GM12891 (cell line): Measurements from ENCODE around the gene PCSK5.
"Not testable (repeated sequence)": the region's sequence is repeated elsewhere in the genome, so short reads cannot be mapped to it uniquely, and the experiment has no call there.

Experiments
- DNase-seq: peaks from one replicate; pipeline ENCODE4 v3.0.0; 2011; ENCODE audit warnings: low spot score; ENCODE audit not compliant: insufficient read length
- FAIRE-seq: peaks from 2 replicates; lab custom pipeline; 2011; peaks lifted over from hg19 to GRCh38; lab: Jason Lieb, UNC
- PAX5 ChIP-seq: IDR thresholded peaks from 2 replicates; pipeline ENCODE4 v1.6.1; 2011; ENCODE audit warnings: low read length, moderate library complexity, mild to moderate bottlenecking; ENCODE audit not compliant: insufficient read depth, severe bottlenecking
- POLR2A ChIP-seq: IDR thresholded peaks from 2 replicates; pipeline ENCODE4 v1.6.1; 2011; ENCODE audit warnings: low read depth, low read length, control low read depth
- POLR2AphosphoS5 ChIP-seq: IDR thresholded peaks from 2 replicates; pipeline ENCODE4 v1.6.1; 2011; ENCODE audit warnings: low read depth, low read length, control low read depth
- POU2F2 ChIP-seq: IDR thresholded peaks from 2 replicates; pipeline ENCODE4 v1.6.1; 2011; ENCODE audit warnings: low read depth, mild to moderate bottlenecking, control low read depth, low read length, moderate library complexity
- SPI1 ChIP-seq: IDR thresholded peaks from 2 replicates; pipeline ENCODE4 v1.6.1; 2011; ENCODE audit warnings: low read depth, low read length, control low read depth
- TAF1 ChIP-seq: IDR thresholded peaks from 2 replicates; pipeline ENCODE4 v1.6.1; 2011; ENCODE audit warnings: low read depth, low read length, control low read depth

Gene PCSK5

DNA sequence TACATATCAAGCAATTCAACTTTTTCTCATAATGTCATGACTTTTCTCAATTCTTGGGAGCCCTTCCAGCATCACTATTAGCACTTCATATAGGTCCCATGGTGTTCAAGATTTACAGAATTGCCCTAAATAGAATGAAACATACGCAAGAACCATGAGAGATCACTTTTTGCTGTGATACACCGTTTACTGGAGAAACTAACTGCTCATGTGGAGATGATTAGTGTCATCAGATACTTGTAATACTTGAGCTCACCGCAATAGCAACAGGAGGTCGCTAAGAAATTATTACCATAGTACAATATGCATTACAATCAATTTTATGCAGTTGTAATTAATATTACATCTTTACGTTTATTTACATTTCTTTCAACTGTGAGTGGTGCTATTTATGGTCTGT lies 4.8 kb upstream of the PCSK5 start:
- FAIRE-seq: no peak
- DNase-seq: no peak
- no peak for TF ChIP-seq SPI1
- TF ChIP-seq POLR2AphosphoS5: no peak
- TF ChIP-seq PAX5: no peak
- no peak for TF ChIP-seq TAF1
- no peak for TF ChIP-seq POLR2A
- TF ChIP-seq POU2F2: no peak

DNA sequence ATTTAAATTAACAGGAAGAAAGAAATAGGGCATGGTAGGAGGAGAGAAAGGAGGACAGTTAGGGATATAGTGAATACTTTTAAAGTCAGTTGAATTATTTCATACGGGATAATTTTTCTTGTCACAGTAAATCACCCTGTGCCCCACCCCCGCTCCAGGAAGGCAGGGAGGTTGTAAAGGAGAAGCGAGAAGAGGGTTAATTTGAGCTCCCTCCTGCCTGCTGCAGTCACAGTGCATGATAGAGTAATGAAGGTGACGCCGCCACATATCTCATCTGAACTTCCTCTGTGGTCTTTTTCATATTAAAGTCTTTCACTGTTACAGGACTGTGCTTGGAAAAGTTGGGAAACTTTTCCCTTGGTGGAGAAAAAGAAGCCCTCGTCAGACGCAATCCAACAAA lies 896 bp upstream of the PCSK5 start:
- no peak for TF ChIP-seq PAX5
- no peak for TF ChIP-seq TAF1
- TF ChIP-seq POLR2A: no peak
- no peak for TF ChIP-seq SPI1
- TF ChIP-seq POLR2AphosphoS5: no peak
- no peak for TF ChIP-seq POU2F2
- FAIRE-seq (no peak), DNase-seq (no peak)

DNA sequence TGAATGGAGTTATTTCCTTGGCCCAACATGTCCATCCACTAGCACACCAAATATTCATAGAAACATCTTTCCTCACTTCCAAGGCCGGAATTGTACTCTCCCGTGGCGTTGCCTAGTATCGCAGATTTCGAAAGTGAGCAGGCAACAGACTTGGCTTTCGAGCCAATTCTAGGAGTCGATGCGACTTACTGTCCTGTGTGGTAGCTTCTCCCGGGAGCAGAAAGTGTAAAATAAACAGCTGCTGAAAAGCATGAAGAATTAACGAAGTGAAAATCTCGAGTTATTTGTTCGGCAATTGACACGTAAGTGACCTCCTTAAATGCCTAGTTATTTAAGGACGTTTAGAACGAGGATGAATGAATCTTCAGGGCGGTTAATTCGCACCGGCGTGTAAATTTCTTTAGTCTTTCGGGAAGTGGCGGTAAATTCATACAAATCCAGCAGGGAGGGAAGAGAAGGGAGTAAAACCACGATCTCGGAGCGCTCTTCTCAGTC lies 449 bp upstream of the PCSK5 start:
- FAIRE-seq (no peak), DNase-seq (no peak)
- TF ChIP-seq PAX5 (no peak), SPI1 (no peak), POLR2A (no peak), POU2F2 (no peak), POLR2AphosphoS5 (no peak), TAF1 (no peak)

DNA sequence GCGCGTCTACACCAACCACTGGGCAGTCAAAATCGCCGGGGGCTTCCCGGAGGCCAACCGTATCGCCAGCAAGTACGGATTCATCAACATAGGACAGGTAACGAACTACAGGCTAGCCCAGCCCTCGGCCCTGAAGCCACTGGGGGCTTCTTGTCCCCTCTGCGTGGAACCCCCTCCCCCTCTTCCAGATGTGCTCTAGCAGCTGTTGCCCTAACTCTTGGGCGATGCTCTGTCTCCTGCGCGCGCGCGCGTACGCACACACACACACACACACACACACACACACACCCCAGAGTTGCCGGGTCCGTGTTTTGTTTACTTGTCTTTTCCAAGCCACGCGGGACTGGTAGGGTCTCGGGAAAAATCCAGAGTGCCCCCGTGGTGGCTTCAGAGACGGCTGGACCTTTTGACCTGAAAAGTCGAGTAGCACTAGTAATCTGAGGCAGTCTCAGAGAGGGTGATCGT lies 836 bp downstream of the PCSK5 start:
- TF ChIP-seq POLR2AphosphoS5 (no peak), SPI1 (no peak), TAF1 (no peak), PAX5 (no peak), POU2F2 (no peak), POLR2A (no peak)
- FAIRE-seq (no peak), DNase-seq (peak; percentile 11)

DNA sequence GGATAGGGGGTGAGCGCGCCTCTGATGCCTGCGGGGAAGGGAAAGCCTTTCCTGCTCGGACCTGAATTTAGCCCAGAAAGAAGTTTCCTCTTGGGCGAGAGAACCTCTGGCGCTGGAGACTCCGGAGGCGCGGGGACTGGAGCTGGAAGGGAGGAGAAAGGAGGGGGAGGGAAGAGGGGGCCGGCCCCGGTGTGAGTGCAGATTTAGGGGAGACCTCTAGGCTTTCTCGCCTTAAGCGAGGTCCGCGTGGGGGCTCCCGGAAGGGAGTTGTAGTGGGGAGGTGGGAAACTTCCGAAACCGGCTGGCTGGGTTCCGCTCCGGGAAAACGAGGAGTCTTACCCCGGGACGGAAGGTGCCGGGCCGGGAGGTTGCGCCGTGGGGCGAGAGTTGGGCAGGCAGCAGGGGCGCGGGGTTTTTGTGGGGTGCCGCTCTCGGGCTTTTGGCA lies 1.3 kb downstream of the PCSK5 start:
- peak; percentile 8 for DNase-seq
- TF ChIP-seq TAF1: no peak
- no peak for TF ChIP-seq POLR2AphosphoS5
- TF ChIP-seq POU2F2: no peak
- no peak for TF ChIP-seq PAX5
- no peak for TF ChIP-seq SPI1
- no peak for TF ChIP-seq POLR2A
- no peak for FAIRE-seq

DNA sequence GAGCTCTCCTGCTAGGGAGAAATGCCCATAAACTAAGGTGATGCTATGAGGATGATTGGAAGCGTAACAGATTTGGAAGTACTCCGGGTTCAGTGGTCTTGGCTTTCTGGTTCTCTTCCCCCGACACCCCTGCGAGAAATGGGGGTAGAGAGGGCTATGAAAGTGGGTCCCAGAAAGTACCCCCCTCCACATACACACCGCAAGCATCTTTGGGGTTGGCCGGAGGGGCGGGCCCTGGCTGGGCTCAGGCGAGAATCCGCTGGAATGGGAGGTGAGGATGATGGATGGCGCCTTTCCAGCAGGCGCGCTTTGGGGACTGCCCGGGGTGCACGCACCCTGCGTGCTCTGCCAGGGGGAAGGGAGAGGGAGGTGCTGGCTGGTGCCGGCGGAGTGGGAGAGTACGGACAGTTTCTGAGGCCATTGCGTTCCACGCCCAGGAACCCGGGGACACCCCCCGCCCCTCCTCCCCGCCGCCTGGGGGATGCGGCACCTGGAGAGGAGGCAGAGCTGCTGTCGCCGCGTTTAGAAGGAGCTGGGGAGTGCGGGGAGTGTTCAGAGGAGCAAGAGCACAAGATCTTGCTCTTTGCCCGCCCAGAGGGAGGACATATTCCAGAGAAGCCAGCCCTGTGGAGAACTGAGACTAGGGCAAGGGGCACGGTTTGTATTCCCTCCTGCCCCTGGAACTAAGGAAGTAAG lies 1.9 kb downstream of the PCSK5 start:
- DNase-seq: no peak
- no peak for TF ChIP-seq PAX5
- no peak for TF ChIP-seq SPI1
- TF ChIP-seq POLR2A: no peak
- TF ChIP-seq TAF1: no peak
- TF ChIP-seq POLR2AphosphoS5: no peak
- no peak for TF ChIP-seq POU2F2
- no peak for FAIRE-seq

DNA sequence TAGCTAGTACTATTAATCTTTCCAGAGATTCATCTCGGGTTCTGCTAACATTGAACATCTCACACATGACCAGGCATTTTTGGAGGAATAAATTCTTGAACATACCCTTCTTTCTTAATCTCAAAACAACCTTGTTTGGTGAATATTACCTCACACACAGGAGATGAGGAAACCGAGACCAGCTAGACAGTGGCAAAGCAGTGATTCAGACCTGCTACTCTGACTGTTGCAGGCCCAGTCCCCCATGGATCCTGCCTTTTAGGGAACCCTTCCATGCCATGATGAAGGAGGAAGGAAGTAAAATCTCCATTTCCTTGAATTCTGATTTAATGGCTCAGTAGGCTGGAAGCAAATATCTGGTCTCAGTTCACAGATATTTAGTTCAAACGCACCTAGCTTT lies 2.6 kb downstream of the PCSK5 start:
- FAIRE-seq (no peak), DNase-seq (no peak)
- TF ChIP-seq POLR2A (no peak), SPI1 (no peak), POLR2AphosphoS5 (no peak), POU2F2 (no peak), TAF1 (no peak), PAX5 (no peak)

DNA sequence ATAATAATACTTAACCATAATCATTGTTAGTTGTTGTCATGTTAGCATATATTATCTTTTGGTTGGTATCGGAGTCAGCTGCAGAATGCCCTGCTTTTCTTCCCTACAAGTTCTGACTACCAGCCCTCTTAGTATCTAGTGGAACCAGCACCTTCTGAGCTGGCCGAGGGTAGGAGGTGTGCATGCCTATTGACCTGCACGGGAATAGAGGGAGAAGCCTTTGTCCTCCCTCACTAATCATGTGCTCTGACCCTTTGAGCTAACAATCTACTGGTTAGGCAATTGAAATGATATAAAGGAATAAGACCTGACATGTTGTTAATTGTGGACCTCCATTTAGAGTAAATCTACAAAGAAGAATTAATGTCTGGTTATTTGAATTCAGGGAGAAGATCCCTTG lies 4.1 kb downstream of the PCSK5 start:
- no peak for FAIRE-seq
- no peak for DNase-seq
- no peak for TF ChIP-seq PAX5
- TF ChIP-seq TAF1: no peak
- no peak for TF ChIP-seq POLR2A
- no peak for TF ChIP-seq POLR2AphosphoS5
- TF ChIP-seq SPI1: no peak
- TF ChIP-seq POU2F2: no peak

DNA sequence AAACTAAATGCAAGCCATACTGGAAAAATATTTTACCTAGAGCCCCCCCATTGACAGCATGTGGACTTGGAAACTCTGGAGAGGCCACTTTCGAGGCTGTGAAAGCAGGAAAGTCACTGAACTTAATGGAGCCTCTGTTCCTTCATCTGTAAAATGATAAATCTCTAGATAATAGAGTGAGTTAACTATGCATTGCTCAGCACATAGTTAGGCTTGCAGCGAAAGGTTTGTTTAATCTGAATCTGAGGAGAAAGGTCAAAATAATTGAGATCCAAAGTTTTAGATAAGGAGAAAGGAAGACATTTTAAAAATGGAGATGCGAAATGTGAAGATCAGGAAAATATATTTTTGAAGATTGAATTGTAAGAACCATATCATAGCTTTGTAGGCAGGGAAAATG lies 4.6 kb downstream of the PCSK5 start:
- DNase-seq (no peak), FAIRE-seq (no peak)
- no peak for TF ChIP-seq POU2F2
- TF ChIP-seq PAX5: no peak
- TF ChIP-seq POLR2AphosphoS5: no peak
- TF ChIP-seq SPI1: no peak
- TF ChIP-seq POLR2A: no peak
- no peak for TF ChIP-seq TAF1

DNA sequence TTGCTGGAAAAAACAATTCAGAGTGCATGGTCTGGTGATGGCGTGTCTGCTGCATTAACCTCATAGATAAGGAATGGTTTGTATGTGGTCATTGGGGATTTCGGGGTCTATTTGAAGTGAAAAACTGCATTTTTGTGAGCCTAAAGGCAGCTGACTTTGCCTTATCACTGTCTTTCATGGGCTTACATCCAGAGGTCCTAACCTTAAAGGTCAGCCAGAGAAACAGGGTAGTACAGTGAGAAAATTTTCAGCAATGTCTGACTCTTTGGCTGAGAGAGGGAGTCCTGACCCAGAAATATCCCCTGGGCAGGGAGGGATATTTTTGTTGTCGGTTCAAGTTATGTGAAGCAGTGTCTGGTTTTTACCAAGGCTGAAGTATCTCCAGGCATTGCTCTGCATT lies 5.7 kb downstream of the PCSK5 start:
- DNase-seq (no peak), FAIRE-seq (no peak)
- no peak for TF ChIP-seq POU2F2

DNA sequence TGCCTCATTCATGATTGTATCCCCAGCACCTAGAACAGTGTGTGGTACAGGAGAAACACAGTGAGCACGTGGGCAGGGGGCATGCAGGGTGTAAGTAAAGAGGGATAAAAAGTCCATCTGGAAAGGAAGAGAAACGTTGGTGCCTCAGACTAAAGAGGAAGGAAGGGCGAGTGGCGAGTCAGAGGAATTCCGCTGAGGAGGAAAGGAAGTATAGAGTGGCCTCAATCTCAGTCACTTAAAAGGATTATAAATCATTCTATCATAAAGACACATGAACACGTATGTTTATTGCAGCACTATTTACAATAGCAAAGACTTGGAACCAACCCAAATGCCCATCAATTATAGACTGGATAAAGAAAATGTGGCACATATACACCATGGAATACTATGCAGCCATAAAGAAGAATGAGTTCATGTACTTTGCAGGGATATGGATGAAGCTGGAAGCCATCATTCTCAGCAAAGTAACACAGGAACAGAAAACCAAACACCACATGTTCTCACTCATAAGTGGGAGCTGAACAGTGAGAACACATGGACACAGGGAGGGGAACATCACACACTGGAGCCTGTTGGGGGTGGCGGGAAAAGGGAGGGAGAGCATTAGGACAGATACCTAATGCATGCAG lies 10.5 kb downstream of the PCSK5 start:
- DNase-seq: not testable (repeated sequence)

More for the DNA sequence above, 10.5 kb downstream of the PCSK5 start:
- FAIRE-seq: not testable (repeated sequence)
